Fibroblast of pulmonary artery (primary cell): Measurements from ENCODE around the gene HSD17B12.

ENCODE experiments used
- DNase-seq: peaks from one replicate; pipeline ENCODE4 v3.0.0-alpha.2; 2010; ENCODE audit warnings: low read depth
- H3K4me3 ChIP-seq: replicated peaks from 2 replicates; pipeline ENCODE4 v1.5.1; 2011; ENCODE audit warnings: low read depth, mild to moderate bottlenecking, control low read depth, low read length, moderate library complexity
- CTCF ChIP-seq: IDR thresholded peaks from 2 replicates; pipeline ENCODE4 v1.5.1; 2011; ENCODE audit warnings: mild to moderate bottlenecking, control low read depth, low read length, inconsistent platforms; ENCODE audit errors: missing control alignments

Gene HSD17B12

GRCh38 chr11:43774786-43775185, 94.2 kb downstream of the HSD17B12 start:
- no peak for DNase-seq
- no peak overlapping the region for H3K4me3 ChIP-seq
- TF ChIP-seq CTCF = no peak

GRCh38 chr11:43779306-43779705, 98.8 kb downstream of the HSD17B12 start:
- DNase-seq = no peak
- no peak for TF ChIP-seq CTCF

GRCh38 chr11:43784301-43784700, 103.8 kb downstream of the HSD17B12 start:
- DNase-seq = no peak
- no peak overlapping the region for H3K4me3 ChIP-seq
- TF ChIP-seq CTCF = no peak

More at GRCh38 chr11:43779306-43779705, 98.8 kb downstream of the HSD17B12 start:
- no peak overlapping the region for H3K4me3 ChIP-seq

- TF ChIP-seq CTCF = no peak
- DNase-seq = no peak
- no peak overlapping the region for H3K4me3 ChIP-seq
These were observed 104.3 kb downstream of the HSD17B12 start for GRCh38 chr11:43784866-43785265.

GRCh38 chr11:43785318-43785717, 104.8 kb downstream of the HSD17B12 start:
- H3K4me3 ChIP-seq = no peak overlapping the region
- no peak for DNase-seq
- TF ChIP-seq CTCF = no peak

GRCh38 chr11:43786016-43786415, 105.5 kb downstream of the HSD17B12 start:
- DNase-seq = no peak
- no peak for TF ChIP-seq CTCF
- H3K4me3 ChIP-seq = no peak overlapping the region

- no peak for TF ChIP-seq CTCF
- H3K4me3 ChIP-seq = no peak overlapping the region
- no peak for DNase-seq
These were observed 107.3 kb downstream of the HSD17B12 start for GRCh38 chr11:43787824-43788223.
